ENCODE measurements around the gene POGK.
A peak's percentile ranks its signal among the peaks of the same experiment; 100 is the strongest.
"Not testable (repeated sequence)": the region's sequence is repeated elsewhere in the genome, so short reads cannot be mapped to it uniquely, and the experiment has no call there.

POGK gene

GRCh38 chr1:166838766-166839599 lies at the start of gene POGK:
Gene POGK, plus strand, starts transcription at chr1:166839475. Its CDS starts 1,482 bp downstream, at chr1:166840957.
- DNase-seq = peak; percentile 71

GRCh38 chr1:166796620-166797236 lies 42.5 kb upstream of the POGK start:
- no peak for DNase-seq

GRCh38 chr1:166808952-166809351 lies 30.3 kb upstream of the POGK start:
- no peak for DNase-seq

- no peak for DNase-seq
These were observed 27.6 kb upstream of the POGK start for GRCh38 chr1:166811691-166812090.

GRCh38 chr1:166813508-166814223 lies 25.6 kb upstream of the POGK start:
- DNase-seq = no peak

GRCh38 chr1:166814611-166815010 lies 24.7 kb upstream of the POGK start:
- no peak for DNase-seq

GRCh38 chr1:166819974-166820373 lies 19.3 kb upstream of the POGK start:
- DNase-seq = no peak

- no peak for DNase-seq
These were observed 16.9 kb upstream of the POGK start for GRCh38 chr1:166822385-166822784.

GRCh38 chr1:166827426-166827825 lies 11.8 kb upstream of the POGK start:
- DNase-seq = no peak

- DNase-seq = not testable (repeated sequence)
These were observed 9.5 kb upstream of the POGK start for GRCh38 chr1:166829762-166830161.

- DNase-seq = no peak
These were observed 2.5 kb upstream of the POGK start for GRCh38 chr1:166836733-166837132.

GRCh38 chr1:166839600-166840308 lies 479 bp downstream of the POGK start:
- DNase-seq = peak; percentile 17

GRCh38 chr1:166840309-166841274 lies 1.3 kb downstream of the POGK start:
- no peak for DNase-seq

- DNase-seq = no peak
These were observed 4.0 kb downstream of the POGK start for GRCh38 chr1:166843322-166843721.

GRCh38 chr1:166843769-166844596 lies 4.7 kb downstream of the POGK start:
- no peak for DNase-seq

- DNase-seq = no peak
These were observed 5.5 kb downstream of the POGK start for GRCh38 chr1:166844791-166845190.

- DNase-seq = no peak
These were observed 8.9 kb downstream of the POGK start for GRCh38 chr1:166848193-166848592.

GRCh38 chr1:166849135-166849534 lies 9.9 kb downstream of the POGK start:
- DNase-seq = no peak

GRCh38 chr1:166852918-166853317 lies 13.6 kb downstream of the POGK start:
- no peak for DNase-seq

- DNase-seq = no peak
These were observed 16.3 kb downstream of the POGK start for GRCh38 chr1:166855558-166855957.

GRCh38 chr1:166857995-166858394 lies 18.7 kb downstream of the POGK start:
- no peak for DNase-seq
